GM21423 (cell line): ENCODE results near the gene LRSAM1.

ENCODE experiments used
- ATAC-seq: cut with Tn5 transposase; IDR thresholded peaks from one replicate; pipeline ENCODE4 v1.9.1; 2021; ENCODE audit warnings: mild to moderate bottlenecking, moderate library complexity; ENCODE audit not compliant: unreplicated experiment

The LRSAM1 gene

DNA sequence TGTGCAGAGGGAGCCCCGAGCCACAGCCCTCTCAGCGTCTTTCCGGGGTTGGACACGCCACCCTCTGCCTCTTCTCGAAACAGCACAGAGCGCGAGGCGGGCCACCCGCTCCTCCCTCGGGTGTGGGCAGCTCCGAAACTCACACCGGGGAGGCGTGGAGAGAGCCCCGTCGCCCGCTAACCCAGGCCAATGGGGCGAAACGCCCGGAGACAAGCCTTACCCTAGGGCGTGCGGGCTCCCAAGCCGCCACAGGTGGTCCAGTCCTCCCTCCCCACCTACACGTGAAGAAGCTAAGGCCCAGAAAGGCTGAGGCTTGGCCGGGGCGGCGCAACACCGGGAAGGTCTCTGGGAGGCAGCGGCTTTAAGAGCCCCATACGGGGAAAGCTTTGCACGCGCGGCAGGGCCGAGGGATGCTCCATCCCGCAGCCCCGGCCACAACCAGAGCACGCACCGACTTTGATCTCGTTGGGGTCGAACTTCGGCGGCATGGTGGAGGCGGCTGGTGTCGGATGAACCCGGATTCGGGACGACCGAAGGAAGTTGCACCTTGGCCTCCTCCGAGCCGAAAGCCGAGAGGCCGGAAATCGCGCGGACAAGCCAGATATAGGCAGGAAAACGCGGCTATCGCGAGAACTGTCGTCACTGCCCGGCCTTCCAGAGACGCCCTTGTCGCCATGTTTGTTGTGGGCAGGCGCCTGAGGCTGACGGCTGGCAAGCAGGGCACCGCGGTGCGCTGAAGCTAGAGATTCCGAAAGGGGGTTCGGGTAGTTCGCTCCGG is at the start of gene LRSAM1, which contains the start of gene RPL12:
LRSAM1 (plus strand) TSS at position 681 of the 778 bp plus-strand sequence. CDS start 3,018 bp downstream, outside the sequence.
RPL12 (minus strand) TSS at position 577 of the 778 bp plus-strand sequence; CDS start at position 488, 89 bp downstream.
- peak; percentile 76 for ATAC-seq

DNA sequence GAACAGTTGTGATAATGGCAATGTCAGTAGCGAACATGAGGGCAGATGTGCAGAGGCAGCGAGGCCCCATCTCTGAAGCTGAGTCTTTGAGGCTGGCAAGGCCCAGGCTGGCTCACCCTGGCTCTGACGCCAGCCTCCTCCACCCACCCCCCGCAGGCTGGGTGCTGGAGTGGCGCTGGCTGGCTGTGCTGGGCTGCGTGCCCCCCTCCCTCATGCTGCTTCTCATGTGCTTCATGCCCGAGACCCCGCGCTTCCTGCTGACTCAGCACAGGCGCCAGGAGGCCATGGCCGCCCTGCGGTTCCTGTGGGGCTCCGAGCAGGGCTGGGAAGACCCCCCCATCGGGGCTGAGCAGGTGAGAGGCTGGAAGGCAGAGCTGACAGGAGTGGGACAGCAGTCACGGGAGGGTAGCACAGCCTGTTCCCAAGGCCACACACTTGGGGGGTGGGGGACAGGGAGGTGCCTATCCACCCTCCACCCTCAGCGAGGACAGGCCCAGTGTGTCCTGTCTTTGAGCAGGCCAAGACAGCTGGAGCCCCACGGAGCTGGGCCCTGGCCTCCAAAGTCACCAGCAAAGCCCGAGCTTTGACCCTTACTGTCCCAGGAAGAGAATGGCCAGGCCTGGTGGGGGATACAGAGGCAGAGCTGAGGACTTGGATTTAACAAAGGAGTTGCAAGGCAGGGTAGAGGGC is 48.8 kb upstream of the LRSAM1 start:
- no peak for ATAC-seq

DNA sequence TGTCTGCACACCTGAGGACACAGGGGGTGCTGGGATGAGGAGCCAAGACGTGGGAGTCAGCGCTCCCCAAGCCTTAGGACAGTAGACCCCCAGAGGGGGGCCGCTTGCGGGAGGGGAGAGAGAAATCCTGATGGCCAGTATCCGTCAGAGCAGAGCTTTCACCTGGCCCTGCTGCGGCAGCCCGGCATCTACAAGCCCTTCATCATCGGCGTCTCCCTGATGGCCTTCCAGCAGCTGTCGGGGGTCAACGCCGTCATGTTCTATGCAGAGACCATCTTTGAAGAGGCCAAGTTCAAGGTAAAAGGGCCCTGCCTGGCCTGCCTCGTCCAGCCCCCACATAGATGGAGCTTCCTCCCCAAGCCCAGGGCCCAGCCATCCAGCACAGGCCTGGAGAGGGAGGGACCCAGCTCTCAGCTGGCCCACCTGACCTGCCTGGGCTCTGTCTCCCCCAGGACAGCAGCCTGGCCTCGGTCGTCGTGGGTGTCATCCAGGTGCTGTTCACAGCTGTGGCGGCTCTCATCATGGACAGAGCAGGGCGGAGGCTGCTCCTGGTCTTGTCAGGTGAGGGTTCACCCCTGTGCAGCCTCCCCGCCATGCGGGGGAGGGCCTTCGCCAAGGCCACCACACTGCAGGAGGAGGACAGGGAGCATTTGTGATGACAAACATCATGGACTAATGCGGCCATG is 47.7 kb upstream of the LRSAM1 start:
- no peak for ATAC-seq

DNA sequence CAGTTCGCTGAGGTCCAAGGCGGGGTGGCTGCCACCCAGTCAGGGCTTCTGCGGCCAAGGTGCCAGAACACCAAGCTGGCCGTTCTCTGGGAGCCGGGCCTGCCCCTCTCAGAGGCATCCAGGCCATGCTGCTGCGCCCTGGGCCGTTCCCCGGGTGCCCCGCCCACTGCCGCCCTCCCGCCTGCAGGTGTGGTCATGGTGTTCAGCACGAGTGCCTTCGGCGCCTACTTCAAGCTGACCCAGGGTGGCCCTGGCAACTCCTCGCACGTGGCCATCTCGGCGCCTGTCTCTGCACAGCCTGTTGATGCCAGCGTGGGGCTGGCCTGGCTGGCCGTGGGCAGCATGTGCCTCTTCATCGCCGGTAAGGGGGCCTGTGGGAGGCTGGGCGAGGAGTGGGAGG is 46.7 kb upstream of the LRSAM1 start:
- no peak for ATAC-seq

DNA sequence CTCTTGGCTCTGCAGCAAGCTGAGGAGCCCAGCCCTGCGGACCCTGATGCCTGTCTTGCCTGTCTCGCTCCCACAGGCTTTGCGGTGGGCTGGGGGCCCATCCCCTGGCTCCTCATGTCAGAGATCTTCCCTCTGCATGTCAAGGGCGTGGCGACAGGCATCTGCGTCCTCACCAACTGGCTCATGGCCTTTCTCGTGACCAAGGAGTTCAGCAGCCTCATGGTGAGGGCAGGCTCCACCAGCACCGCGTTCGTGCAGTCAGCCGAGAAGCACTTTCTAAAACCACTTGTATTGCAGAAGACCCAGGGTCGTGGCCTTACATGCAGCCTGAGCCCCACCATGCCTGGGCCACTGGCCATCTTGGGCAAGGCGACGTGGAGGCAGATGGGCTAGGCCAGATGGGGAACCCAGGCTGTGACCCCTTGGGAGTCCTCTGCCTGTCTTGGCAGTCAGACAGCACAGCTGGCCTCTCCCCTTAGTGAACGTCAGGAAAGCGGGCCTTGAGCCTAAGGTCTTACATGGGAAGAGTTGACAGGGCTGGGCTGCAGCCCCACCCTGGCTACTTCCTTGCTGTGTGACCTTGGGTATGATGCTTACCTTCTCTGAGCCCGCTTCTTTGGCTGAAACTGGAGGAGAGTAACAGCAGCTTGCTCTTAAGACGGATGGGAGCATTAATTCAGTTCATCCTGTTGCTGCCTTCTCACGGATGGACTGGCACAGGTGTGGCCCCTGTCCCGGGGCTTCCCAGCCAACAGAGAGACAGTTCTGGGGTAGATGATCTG is 45.8 kb upstream of the LRSAM1 start:
- ATAC-seq = no peak

DNA sequence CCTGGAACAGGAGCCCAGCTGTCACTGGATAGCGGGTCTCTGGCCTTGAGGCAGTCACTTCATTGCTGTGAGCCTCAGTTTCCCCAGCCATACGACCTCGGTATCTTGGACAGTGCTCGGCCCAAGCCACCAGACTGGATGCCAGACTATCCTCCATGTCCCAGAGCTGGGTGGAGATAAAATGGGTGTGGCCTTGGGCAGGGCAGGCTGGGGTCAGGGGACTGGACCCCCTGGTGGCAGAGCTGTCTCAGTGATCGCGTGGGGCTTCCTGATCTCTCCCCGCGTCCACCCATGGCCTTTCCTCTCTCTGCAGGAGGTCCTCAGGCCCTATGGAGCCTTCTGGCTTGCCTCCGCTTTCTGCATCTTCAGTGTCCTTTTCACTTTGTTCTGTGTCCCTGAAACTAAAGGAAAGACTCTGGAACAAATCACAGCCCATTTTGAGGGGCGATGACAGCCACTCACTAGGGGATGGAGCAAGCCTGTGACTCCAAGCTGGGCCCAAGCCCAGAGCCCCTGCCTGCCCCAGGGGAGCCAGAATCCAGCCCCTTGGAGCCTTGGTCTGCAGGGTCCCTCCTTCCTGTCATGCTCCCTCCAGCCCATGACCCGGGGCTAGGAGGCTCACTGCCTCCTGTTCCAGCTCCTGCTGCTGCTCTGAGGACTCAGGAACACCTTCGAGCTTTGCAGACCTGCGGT is 44.4 kb upstream of the LRSAM1 start:
- no peak for ATAC-seq

DNA sequence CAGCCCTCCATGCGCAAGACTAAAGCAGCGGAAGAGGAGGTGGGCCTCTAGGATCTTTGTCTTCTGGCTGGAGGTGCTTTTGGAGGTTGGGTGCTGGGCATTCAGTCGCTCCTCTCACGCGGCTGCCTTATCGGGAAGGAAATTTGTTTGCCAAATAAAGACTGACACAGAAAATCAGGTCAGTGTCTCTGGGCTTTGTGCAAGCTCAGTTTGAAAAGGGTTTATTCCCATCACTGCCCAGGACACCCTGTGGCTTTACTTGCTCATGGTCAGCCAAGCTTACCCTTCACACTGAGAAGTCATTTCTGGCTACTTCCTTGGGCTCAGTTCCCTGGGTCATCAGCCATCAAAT is 43.8 kb upstream of the LRSAM1 start:
- ATAC-seq = no peak

DNA sequence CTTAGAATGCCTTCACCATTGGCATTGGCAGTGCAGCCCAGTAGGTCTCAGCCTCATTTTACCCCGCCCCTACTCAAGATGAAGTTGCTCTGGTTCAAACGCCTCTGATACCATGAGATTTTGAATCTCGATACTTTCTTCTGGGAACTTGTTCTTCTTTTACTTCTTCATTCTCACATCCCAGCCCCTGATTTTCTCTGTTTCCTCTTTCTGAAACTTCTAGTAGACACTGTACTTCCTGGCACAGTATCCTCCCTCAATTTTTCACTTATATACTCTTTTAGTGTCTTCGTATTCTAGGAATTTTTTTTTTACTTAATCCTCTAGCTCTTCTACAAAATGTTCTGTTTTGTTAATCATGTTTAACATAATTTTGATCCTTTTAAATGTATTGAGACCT is 40.2 kb upstream of the LRSAM1 start:
- ATAC-seq = no peak

DNA sequence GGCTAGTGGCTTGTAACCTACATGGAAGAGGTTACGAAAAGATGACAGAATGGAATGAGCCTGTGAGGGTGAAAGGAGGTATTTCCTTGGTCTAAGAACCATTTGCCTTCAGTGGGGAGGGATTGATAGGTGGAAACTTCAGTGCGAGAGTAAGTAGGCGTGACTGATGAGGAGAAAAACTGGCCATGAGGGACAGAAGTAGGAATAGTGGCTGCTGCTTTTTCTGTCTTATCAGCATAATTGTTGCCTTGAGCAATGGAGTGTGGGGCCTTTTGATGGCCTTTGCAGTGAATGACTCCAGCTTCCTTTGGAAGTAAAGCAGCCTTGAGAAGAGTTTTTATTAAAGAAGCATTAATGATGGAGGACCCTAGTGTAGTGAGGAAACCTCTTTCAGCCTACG is 36.2 kb upstream of the LRSAM1 start:
- no peak for ATAC-seq

DNA sequence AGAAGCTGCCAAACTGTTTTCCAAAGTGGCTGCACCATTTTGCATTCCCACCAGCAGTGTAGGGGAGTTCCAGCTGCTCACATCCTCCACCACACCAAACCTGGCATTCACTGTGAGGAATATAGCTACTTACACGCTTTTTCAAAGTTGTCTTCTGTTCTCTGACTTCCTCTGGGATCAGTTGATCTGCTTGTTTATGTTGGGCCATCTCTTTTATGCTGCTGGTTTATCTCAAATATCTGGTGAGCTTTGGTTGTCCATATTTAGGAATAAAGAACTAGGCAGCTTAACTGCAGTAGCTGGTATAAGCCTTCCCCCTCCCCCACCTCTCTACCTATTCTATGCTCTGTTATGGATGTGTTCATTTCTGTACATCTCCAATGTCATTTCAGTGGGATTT is 35.7 kb upstream of the LRSAM1 start:
- no peak for ATAC-seq

DNA sequence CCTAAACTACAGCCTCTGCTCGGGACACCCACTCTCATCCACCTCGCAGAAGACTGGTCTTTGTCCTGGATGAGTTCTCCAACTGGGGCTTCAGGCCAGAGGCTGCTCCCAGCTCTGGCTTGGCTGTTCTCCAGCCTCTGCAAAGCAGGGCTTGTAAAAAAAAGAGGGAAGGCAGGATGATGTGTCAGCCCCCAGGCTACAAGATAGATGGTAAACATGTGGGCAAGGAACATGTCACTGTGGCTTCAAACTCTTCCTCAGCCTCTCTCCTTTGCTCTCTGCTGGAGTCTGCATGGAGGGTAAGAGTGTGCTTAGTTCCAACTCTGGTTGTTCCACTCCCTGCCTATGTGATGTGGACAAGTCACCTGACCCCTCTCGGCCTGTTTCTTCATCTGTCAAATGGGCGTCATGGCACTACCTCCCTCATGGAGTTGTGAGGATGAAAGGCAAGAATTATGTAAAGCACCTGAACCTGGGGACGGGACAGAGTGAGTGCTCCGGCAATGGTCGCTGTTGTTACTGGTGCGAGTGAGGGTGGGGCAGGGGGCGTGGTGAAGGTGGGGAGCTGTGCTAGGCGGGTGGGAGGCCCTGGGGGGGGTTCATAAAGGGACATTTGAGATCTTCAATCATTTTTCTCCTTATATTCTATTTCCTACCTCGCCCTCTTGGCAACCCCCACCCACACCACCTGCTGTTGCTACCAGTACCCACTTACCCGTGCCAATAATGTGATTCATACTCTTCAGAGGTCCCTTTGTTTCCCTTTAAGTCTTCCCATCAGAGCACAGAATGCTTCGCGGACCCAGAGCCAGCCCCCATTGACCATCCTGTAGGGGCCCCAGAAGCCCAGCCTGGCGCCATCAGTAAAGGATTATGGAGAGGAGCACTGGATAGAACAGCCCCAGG is 33.9 kb upstream of the LRSAM1 start:
- no peak for ATAC-seq

DNA sequence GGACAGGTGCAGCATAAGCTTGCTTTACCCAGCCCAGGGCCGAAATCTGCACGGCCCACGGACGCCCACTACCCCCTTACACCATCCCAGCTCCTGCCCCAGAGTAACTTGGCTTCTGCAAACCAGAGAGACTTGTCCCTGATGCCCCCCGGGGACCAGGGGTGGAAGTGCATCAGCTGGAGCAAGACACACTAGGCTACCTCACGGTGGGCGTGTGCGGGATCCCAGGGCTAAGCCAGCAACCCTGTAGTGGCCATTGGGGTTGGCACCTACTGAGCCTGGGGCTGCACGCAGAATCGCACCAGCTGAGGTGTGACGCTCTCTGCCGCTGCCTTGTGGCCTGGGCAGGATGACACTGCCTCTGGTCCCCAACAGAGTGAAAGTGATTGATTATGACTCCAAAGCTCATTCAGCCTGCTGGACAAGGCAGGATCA is 33.3 kb upstream of the LRSAM1 start:
- no peak for ATAC-seq

DNA sequence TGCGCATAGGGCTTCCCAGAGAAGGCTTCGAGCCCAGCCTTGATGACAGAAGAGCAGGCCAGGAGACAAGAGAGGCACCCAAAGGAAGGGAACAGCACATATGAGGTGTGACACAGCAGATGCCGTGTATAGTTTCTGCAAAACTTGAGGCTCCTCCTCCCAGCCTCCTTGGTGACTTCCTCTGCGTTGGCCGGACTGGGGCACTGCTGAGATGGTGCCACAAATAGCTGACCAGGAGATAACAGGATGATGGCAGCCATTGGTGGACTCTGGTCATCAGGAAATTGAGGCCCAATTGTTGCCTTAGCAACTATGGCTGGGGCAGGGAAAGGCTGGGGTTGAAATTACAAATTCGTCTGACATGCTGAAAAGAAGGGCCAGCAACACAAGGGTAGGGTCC is 32.0 kb upstream of the LRSAM1 start:
- no peak for ATAC-seq

DNA sequence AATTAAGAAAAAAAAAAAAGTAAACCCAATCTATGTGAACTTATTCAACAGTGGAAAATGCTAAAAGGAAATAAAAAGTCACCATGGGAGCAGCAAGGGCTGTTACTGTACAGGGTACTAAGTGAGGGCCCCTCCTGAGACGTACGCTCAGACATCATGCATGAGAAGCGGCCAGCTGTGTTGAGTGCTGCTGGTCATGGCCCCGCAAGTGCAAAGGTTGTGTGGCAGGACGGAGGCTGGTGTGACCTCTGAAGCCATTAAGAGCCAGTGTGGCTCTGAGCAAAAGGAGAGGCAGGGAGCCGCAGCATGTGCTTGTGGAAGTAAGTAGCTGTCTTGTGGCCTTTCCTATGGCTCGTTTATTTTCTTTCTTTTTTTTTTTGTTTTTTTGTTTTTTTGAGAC is 30.3 kb upstream of the LRSAM1 start:
- ATAC-seq = no peak

DNA sequence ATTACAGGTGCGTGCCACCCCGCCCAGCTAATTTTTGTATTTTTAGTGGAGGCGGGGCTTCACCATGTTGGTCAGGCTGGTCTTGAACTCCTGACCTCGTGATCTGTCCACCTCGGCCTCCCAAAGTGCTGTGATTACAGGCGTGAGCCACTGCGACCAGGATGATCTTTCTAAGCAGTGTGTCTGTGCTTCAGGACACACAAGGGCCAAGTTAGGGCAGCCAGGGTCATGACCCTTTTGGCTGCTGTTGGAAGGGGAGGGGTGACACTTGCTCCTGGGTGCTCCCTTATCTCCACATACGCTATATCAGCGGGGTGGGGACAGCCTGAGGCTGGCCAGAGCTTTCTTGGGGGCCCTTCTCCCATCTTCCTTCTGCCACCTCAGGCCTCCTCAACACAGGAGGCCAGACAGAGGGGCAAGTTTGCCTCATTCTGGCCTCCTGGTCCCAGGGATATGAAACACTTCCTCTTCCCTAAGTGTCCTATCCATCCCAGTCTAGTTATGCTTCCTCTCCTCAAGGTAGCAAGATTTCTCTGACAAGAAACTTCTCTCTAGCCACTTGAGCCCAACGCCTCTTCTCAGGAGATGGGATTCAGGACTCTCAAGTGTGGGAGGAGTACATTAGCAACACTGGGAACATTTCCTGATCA is 29.1 kb upstream of the LRSAM1 start:
- no peak for ATAC-seq

DNA sequence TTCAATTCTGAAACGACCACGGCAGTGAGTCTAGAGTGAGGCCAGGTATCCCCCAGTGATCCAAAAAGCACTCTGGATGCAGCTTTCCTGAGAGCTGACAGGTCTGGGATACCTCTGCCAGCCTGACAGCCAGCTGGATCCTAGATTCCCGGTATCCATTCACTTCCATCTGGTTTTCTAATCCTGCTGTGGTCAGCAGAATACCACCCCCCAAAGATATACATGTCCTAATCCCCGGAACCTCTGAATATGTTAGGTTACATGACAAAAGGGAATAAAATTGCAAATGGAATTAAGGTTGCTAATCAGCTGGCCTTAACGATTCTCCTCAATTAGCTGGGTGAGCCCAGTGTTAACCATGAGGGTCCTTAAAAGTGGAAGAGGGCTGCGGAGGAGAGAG is 28.5 kb upstream of the LRSAM1 start:
- ATAC-seq = no peak

DNA sequence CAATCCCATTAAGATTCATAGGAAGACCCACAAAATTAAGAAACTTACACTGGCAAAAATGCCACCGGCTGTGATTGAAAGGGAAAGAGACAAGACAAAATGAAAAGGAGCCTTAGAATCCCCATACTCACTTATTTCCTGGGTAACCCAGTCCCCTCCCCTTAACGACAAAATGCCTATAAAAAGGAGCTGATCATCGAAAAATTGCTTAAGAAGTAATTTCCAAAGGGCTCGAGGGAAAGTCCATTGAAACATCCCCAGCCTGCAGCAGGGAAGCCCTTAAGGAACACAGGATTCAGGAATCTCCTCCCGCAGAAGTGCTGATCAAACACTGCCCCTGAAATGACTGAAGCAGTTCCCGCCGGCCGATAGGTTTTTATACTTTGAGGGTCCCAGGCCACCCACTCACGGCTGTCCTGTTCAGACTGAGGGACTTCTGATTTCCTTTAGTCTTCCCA is 27.8 kb upstream of the LRSAM1 start:
- no peak for ATAC-seq

DNA sequence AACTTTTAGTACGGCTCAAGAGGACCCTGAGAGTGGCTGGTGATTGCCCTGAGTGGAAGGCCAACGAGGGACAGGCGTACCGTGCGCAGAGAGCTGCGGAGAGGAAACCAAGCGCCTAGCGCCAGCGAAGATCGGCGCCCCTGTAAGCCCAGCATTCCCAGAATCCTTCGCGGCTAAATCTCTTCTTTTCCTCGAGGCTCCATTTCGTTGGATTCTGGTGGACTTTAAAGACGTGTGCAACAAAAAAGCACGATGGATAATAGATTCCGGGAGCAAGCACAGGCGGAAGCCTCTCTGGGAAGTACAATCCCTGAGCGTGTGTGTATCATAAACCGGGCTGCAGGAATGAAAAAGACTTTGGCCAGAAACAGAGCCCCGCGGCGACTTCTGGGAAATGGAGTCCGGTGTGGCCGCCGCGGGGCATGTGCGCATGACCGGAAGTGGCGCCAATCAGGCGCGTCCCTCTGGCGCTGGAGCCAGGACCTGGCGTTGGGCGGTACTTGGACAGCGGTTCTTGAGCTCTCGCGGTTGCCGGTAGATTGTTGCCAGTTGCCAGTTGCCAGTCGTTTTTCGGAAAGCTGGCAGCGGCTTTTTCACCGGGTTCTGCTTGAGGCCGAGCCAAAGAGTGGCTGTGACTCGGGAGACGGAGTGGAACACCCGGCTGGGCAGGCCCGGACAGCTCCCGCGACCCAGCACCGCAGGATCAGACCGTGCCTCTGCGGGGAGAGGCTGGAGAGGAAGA is 27.2 kb upstream of the LRSAM1 start, which contains the start of gene ZNF79:
ZNF79 (plus strand) TSS at position 449 of the 742 bp plus-strand sequence. CDS start 406 bp downstream, outside the sequence.
- peak; percentile 88 for ATAC-seq
